HepG2 (cell line): ENCODE data around the gene OARD1. TPM values are rescaled to one million over a fixed set of nuclear protein-coding genes. Genes with fewer than 3 reads are reported as not detected.
A peak's percentile ranks its signal among the peaks of the same experiment; 100 is the strongest.

Source experiments
- ARHGAP35 ChIP-seq: sonication (generic); formaldehyde crosslinking; IDR thresholded peaks from 2 replicates; pipeline ENCODE4 v1.9.0; 2022; ENCODE audit warnings: mild to moderate bottlenecking, inconsistent platforms, moderate library complexity, missing genetic modification reagents, borderline replicate concordance
- BORCS8-MEF2B ChIP-seq: sonication (generic); formaldehyde crosslinking; IDR thresholded peaks from 2 replicates; pipeline ENCODE4 v1.8.0; 2022; ENCODE audit warnings: mild to moderate bottlenecking, missing genetic modification reagents
- FLYWCH1 ChIP-seq: sonication (generic); formaldehyde crosslinking; IDR thresholded peaks from 2 replicates; pipeline ENCODE4 v1.8.1; 2023; ENCODE audit warnings: mild to moderate bottlenecking, missing genetic modification reagents
- HIVEP1 ChIP-seq: sonication (generic); formaldehyde crosslinking; IDR thresholded peaks from 2 replicates; pipeline ENCODE4 v1.4.0; 2020; ENCODE audit warnings: mild to moderate bottlenecking, missing genetic modification reagents
- SALL2 ChIP-seq: sonication (generic); formaldehyde crosslinking; IDR thresholded peaks from 2 replicates; pipeline ENCODE4 v1.8.1; 2023; ENCODE audit warnings: mild to moderate bottlenecking, missing genetic modification reagents, inconsistent platforms
- SUZ12 ChIP-seq: fragments of 150-350 bp; IDR thresholded peaks from 2 replicates; pipeline ENCODE4 v1.6.1; 2014; ENCODE audit warnings: low read depth, low read length
- TBX3 ChIP-seq: fragments of 450-650 bp; IDR thresholded peaks from 2 replicates; pipeline ENCODE4 v1.6.1; 2017; ENCODE audit warnings: antibody characterized with exemption, mild to moderate bottlenecking, inconsistent platforms, borderline replicate concordance
- XBP1 ChIP-seq: sonication (generic); formaldehyde crosslinking; IDR thresholded peaks from 2 replicates; pipeline ENCODE4 v1.5.0; 2020; ENCODE audit warnings: missing genetic modification reagents
- ZNF878 ChIP-seq: sonication (generic); formaldehyde crosslinking; IDR thresholded peaks from 2 replicates; pipeline ENCODE4 v1.8.1; 2023; ENCODE audit warnings: mild to moderate bottlenecking, missing genetic modification reagents, moderate library complexity
- ZSCAN20 ChIP-seq: sonication (generic); formaldehyde crosslinking; IDR thresholded peaks from 2 replicates; pipeline ENCODE4 v1.4.0; 2020; ENCODE audit warnings: missing genetic modification reagents, mild to moderate bottlenecking, borderline replicate concordance
- polyA plus RNA-seq, 8 experiments: library from polyadenylated mRNA; depleted of rRNA in 3 of 8; stranded (reverse) in 7 of 8; unstranded in 1 of 8; fragments of >200 nt; fragmentation: Illumina TruSeq in 4 of 8; extraction: Trizol in 4 of 8; gene quantifications; 2 replicates each; pipeline versions ENCODE4 v1.2.1 to v1.2.3, GENCODE V29; 2011 to 2016; ENCODE audit warnings: low read depth in 4 of 8, missing spikeins in 1 of 8, mixed read lengths in 1 of 8; ENCODE audit not compliant: insufficient read depth in 1 of 8
- total RNA-seq, 5 experiments: library from RNA; depleted of rRNA; stranded (reverse); fragments of >200 nt; fragmentation: Illumina TruSeq; extraction: Trizol; gene quantifications; 2 replicates each; pipeline ENCODE4 v1.2.3, GENCODE V29; 2016; ENCODE audit warnings: low read depth in 1 of 5
- TF ChIP-seq, protein P1 (sequence below): sonication (generic); formaldehyde crosslinking; IDR thresholded peaks from 2 replicates; pipeline ENCODE4 v1.4.0; 2020; ENCODE audit warnings: missing genetic modification reagents
- TF ChIP-seq, protein P2 (sequence below): IDR thresholded peaks from 2 replicates; pipeline ENCODE4 v1.6.1; 2016; ENCODE audit warnings: control low read depth
- TF ChIP-seq, protein P3 (sequence below): sonication (generic); formaldehyde crosslinking; IDR thresholded peaks from 2 replicates; pipeline ENCODE4 v1.4.0; 2020; ENCODE audit warnings: missing genetic modification reagents, borderline replicate concordance
- TF ChIP-seq, protein P4 (sequence below): sonication (generic); formaldehyde crosslinking; IDR thresholded peaks from 2 replicates; pipeline ENCODE4 v1.5.0; 2020; ENCODE audit warnings: mild to moderate bottlenecking, missing genetic modification reagents, borderline replicate concordance

OARD1 gene
- total and polyA plus RNA-seq, 2 of the 13 experiments (the other 11 are each of a cell fraction or from before 2014, with no cell fraction given), result 18.4 to 49.0 TPM

DNA sequence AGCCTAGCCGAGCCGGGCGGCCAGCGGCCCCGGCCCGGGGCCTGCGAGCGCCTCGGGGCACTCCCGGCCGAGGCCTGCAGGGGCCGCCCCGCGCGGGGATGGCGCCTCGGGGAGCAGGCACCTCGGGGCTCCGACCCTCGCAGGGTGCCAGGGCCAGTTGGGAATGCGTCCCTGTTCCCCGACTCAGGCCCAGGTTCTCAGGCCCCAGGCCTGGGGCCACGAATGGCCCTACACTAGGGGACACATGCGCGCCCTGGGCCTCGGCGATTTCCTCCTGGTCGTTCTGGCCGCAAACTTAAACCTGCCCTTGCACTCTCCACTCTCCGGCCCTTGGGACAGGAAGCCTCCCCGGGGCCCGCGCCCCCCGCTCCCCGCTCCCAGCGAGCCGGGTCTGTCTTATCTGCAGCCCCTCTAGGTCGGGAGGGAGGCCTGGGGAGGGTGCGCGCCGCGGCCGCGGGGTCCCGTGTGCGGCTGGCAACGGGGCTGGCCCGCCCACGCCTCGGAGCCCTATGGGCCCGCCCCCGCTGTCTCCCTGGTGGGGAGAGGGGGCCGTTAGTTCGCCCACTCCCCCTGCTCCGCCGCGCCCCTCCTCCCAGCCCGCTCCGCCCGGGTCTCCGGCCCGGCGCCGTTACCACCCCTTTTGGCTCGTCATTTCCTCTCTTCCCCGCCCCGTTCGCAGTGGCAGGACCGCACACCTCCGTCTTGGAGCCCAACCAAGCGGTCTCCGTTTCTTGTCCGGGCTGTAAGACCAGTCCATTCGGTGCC is 1.2 kb upstream of the OARD1 start (continued):
- TF ChIP-seq, protein P1, sequence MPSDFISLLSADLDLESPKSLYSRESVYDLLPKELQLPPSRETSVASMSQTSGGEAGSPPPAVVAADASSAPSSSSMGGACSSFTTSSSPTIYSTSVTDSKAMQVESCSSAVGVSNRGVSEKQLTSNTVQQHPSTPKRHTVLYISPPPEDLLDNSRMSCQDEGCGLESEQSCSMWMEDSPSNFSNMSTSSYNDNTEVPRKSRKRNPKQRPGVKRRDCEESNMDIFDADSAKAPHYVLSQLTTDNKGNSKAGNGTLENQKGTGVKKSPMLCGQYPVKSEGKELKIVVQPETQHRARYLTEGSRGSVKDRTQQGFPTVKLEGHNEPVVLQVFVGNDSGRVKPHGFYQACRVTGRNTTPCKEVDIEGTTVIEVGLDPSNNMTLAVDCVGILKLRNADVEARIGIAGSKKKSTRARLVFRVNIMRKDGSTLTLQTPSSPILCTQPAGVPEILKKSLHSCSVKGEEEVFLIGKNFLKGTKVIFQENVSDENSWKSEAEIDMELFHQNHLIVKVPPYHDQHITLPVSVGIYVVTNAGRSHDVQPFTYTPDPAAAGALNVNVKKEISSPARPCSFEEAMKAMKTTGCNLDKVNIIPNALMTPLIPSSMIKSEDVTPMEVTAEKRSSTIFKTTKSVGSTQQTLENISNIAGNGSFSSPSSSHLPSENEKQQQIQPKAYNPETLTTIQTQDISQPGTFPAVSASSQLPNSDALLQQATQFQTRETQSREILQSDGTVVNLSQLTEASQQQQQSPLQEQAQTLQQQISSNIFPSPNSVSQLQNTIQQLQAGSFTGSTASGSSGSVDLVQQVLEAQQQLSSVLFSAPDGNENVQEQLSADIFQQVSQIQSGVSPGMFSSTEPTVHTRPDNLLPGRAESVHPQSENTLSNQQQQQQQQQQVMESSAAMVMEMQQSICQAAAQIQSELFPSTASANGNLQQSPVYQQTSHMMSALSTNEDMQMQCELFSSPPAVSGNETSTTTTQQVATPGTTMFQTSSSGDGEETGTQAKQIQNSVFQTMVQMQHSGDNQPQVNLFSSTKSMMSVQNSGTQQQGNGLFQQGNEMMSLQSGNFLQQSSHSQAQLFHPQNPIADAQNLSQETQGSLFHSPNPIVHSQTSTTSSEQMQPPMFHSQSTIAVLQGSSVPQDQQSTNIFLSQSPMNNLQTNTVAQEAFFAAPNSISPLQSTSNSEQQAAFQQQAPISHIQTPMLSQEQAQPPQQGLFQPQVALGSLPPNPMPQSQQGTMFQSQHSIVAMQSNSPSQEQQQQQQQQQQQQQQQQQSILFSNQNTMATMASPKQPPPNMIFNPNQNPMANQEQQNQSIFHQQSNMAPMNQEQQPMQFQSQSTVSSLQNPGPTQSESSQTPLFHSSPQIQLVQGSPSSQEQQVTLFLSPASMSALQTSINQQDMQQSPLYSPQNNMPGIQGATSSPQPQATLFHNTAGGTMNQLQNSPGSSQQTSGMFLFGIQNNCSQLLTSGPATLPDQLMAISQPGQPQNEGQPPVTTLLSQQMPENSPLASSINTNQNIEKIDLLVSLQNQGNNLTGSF (CRISPR knock-in tag), result peak; percentile 61; the same call in 1 of the 2 replicates
- TF ChIP-seq BORCS8-MEF2B (no peak; the same call in 1 of the 2 replicates), SUZ12 (no peak), HIVEP1 (no peak), ZNF878 (peak; percentile 73; the same call in 1 of the 2 replicates), SALL2 (CRISPR knock-in tag) (peak; percentile 79), TBX3 (0 out of 2 replicates have a peak, but pooled peaks have one; percentile 8), ARHGAP35 (CRISPR knock-in tag) (peak; percentile 63; the same call in 1 of the 2 replicates), FLYWCH1 (CRISPR knock-in tag) (no peak), ZSCAN20 (CRISPR knock-in tag) (0 out of 2 replicates have a peak, but pooled peaks have one; percentile 43), XBP1 (CRISPR knock-in tag) (peak; percentile 67; the same call in 1 of the 2 replicates)
- TF ChIP-seq, protein P2, sequence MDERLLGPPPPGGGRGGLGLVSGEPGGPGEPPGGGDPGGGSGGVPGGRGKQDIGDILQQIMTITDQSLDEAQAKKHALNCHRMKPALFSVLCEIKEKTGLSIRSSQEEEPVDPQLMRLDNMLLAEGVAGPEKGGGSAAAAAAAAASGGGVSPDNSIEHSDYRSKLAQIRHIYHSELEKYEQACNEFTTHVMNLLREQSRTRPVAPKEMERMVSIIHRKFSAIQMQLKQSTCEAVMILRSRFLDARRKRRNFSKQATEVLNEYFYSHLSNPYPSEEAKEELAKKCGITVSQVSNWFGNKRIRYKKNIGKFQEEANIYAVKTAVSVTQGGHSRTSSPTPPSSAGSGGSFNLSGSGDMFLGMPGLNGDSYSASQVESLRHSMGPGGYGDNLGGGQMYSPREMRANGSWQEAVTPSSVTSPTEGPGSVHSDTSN (CRISPR knock-in tag), result no peak
- TF ChIP-seq, protein P3, sequence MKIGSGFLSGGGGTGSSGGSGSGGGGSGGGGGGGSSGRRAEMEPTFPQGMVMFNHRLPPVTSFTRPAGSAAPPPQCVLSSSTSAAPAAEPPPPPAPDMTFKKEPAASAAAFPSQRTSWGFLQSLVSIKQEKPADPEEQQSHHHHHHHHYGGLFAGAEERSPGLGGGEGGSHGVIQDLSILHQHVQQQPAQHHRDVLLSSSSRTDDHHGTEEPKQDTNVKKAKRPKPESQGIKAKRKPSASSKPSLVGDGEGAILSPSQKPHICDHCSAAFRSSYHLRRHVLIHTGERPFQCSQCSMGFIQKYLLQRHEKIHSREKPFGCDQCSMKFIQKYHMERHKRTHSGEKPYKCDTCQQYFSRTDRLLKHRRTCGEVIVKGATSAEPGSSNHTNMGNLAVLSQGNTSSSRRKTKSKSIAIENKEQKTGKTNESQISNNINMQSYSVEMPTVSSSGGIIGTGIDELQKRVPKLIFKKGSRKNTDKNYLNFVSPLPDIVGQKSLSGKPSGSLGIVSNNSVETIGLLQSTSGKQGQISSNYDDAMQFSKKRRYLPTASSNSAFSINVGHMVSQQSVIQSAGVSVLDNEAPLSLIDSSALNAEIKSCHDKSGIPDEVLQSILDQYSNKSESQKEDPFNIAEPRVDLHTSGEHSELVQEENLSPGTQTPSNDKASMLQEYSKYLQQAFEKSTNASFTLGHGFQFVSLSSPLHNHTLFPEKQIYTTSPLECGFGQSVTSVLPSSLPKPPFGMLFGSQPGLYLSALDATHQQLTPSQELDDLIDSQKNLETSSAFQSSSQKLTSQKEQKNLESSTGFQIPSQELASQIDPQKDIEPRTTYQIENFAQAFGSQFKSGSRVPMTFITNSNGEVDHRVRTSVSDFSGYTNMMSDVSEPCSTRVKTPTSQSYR (CRISPR knock-in tag), result peak; percentile 84
- TF ChIP-seq, protein P4, sequence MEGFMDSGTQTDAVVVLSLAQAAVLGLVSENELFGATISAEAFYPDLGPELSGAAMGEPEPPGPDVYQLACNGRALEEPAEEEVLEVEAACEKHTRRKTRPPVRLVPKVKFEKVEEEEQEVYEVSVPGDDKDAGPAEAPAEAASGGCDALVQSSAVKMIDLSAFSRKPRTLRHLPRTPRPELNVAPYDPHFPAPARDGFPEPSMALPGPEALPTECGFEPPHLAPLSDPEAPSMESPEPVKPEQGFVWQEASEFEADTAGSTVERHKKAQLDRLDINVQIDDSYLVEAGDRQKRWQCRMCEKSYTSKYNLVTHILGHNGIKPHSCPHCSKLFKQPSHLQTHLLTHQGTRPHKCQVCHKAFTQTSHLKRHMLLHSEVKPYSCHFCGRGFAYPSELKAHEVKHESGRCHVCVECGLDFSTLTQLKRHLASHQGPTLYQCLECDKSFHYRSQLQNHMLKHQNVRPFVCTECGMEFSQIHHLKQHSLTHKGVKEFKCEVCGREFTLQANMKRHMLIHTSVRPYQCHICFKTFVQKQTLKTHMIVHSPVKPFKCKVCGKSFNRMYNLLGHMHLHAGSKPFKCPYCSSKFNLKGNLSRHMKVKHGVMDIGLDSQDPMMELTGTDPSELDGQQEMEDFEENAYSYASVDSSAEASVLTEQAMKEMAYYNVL (CRISPR knock-in tag), result peak; percentile 37; the same call in 1 of the 2 replicates
